Measurements from ENCODE around the gene ZNF506. TPM values are rescaled to one million over a fixed set of nuclear protein-coding genes. Genes with fewer than 3 reads are reported as not detected.
"Not testable (repeated sequence)": the region's sequence is repeated elsewhere in the genome, so short reads cannot be mapped to it uniquely, and the experiment has no call there.

Gene ZNF506
- total RNA-seq, 1 donor from 2014 or later = 9.7 TPM

GRCh38 chr19:19858751-19859150 is 37.2 kb upstream of the ZNF506 start:
- FAIRE-seq (no peak), DNase-seq (ENCODE audit: low read depth) (no peak)
- no peak for TF ChIP-seq CTCF (IDR thresholded peaks at IDR 0.05; ENCODE audit: insufficient read depth, low read length, severe bottlenecking)
- Histone ChIP-seq H3K27me3 (ENCODE audit: control insufficient read depth, insufficient read depth, low read length) (no peaks in the 10 kb centered on the region), H3K4me3 (ENCODE audit: low read depth, low read length) (no peak overlapping the region), H3K36me3 (ENCODE audit: control insufficient read depth, insufficient read depth, low read length) (no peaks in the 10 kb centered on the region)

GRCh38 chr19:19851740-19852139 is 30.2 kb upstream of the ZNF506 start:
- FAIRE-seq; DNase-seq (ENCODE audit: low read depth); H3K27me3 ChIP-seq (ENCODE audit: control insufficient read depth, insufficient read depth, low read length); H3K4me3 ChIP-seq (ENCODE audit: low read depth, low read length); H3K36me3 ChIP-seq (ENCODE audit: control insufficient read depth, insufficient read depth, low read length): not testable (repeated sequence)

GRCh38 chr19:19849056-19849455 is 27.5 kb upstream of the ZNF506 start:
- no peak for TF ChIP-seq CTCF (IDR thresholded peaks at IDR 0.05; ENCODE audit: insufficient read depth, low read length, severe bottlenecking)
- no peak for DNase-seq (ENCODE audit: low read depth)
- no peak for FAIRE-seq
- Histone ChIP-seq H3K4me3 (ENCODE audit: low read depth, low read length) (no peak overlapping the region), H3K36me3 (ENCODE audit: control insufficient read depth, insufficient read depth, low read length) (no peaks in the 10 kb centered on the region), H3K27me3 (ENCODE audit: control insufficient read depth, insufficient read depth, low read length) (no peaks in the 10 kb centered on the region)

- H3K27me3 ChIP-seq (ENCODE audit: control insufficient read depth, insufficient read depth, low read length) = no peaks in the 10 kb centered on the region
- H3K4me3 ChIP-seq (ENCODE audit: low read depth, low read length) = no peak overlapping the region
- FAIRE-seq = no peak
- DNase-seq (ENCODE audit: low read depth) = no peak
- TF ChIP-seq CTCF (IDR thresholded peaks at IDR 0.05; ENCODE audit: insufficient read depth, low read length, severe bottlenecking) = no peak
- no peaks in the 10 kb centered on the region for H3K36me3 ChIP-seq (ENCODE audit: control insufficient read depth, insufficient read depth, low read length)
Observed at GRCh38 chr19:19847781-19848180, 26.2 kb upstream of the ZNF506 start.

- no peaks in the 10 kb centered on the region for H3K27me3 ChIP-seq (ENCODE audit: control insufficient read depth, insufficient read depth, low read length)
- H3K36me3 ChIP-seq (ENCODE audit: control insufficient read depth, insufficient read depth, low read length) = no peaks in the 10 kb centered on the region
- no peak for FAIRE-seq
- TF ChIP-seq CTCF (IDR thresholded peaks at IDR 0.05; ENCODE audit: insufficient read depth, low read length, severe bottlenecking) = no peak
- DNase-seq (ENCODE audit: low read depth) = no peak
- no peak overlapping the region for H3K4me3 ChIP-seq (ENCODE audit: low read depth, low read length)
Observed at GRCh38 chr19:19835560-19836038, 14.0 kb upstream of the ZNF506 start.

GRCh38 chr19:19826875-19827274 is 5.3 kb upstream of the ZNF506 start:
- no peak for FAIRE-seq

More at GRCh38 chr19:19826875-19827274, 5.3 kb upstream of the ZNF506 start:
- no peak for TF ChIP-seq CTCF (IDR thresholded peaks at IDR 0.05; ENCODE audit: insufficient read depth, low read length, severe bottlenecking)
- H3K4me3 ChIP-seq (ENCODE audit: low read depth, low read length) = no peak overlapping the region
- DNase-seq (ENCODE audit: low read depth) = no peak
- no peaks in the 10 kb centered on the region for H3K36me3 ChIP-seq (ENCODE audit: control insufficient read depth, insufficient read depth, low read length)
- no peaks in the 10 kb centered on the region for H3K27me3 ChIP-seq (ENCODE audit: control insufficient read depth, insufficient read depth, low read length)

Data from bronchial epithelial cell (primary cell).